OCI-LY7 (cell line): ENCODE results near the gene MDC1.

Experiments used
- EZH2phosphoT487 ChIP-seq: fragments of 200-600 bp; sonication (generic); IDR thresholded peaks from 2 replicates; pipeline ENCODE4 v1.6.1; 2018; ENCODE audit warnings: low read depth, borderline replicate concordance, mild to moderate bottlenecking, mixed run types, antibody characterized with exemption, low read length, moderate library complexity, mixed read lengths
- TF ChIP-seq, protein P1 (sequence below): fragments of 200-600 bp; sonication (generic); conservative IDR thresholded peaks from 2 replicates; pipeline ENCODE4 v1.5.1; 2014; ENCODE audit warnings: mild to moderate bottlenecking, antibody characterized with exemption, low read length, moderate library complexity, mixed read lengths

- TF ChIP-seq, protein P1, sequence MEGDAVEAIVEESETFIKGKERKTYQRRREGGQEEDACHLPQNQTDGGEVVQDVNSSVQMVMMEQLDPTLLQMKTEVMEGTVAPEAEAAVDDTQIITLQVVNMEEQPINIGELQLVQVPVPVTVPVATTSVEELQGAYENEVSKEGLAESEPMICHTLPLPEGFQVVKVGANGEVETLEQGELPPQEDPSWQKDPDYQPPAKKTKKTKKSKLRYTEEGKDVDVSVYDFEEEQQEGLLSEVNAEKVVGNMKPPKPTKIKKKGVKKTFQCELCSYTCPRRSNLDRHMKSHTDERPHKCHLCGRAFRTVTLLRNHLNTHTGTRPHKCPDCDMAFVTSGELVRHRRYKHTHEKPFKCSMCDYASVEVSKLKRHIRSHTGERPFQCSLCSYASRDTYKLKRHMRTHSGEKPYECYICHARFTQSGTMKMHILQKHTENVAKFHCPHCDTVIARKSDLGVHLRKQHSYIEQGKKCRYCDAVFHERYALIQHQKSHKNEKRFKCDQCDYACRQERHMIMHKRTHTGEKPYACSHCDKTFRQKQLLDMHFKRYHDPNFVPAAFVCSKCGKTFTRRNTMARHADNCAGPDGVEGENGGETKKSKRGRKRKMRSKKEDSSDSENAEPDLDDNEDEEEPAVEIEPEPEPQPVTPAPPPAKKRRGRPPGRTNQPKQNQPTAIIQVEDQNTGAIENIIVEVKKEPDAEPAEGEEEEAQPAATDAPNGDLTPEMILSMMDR: no peak
- TF ChIP-seq EZH2phosphoT487: no peak
Measured at GRCh38 chr6:30689985-30690384, 27.1 kb downstream of the MDC1 start.
